ENCODE data around the gene NDEL1.

The NDEL1 gene

GRCh38 chr17:8401107-8401506 is 34.6 kb upstream of the NDEL1 start:
- Histone ChIP-seq H3K27ac (ENCODE audit: low read depth, low read length) (no peak overlapping the region), H3K79me2 (ENCODE audit: insufficient read depth, low read length) (no peaks in the 10 kb centered on the region), H3F3A (ENCODE audit: insufficient read depth) (no peaks in the 10 kb centered on the region)

GRCh38 chr17:8402921-8403536 is 32.7 kb upstream of the NDEL1 start:
- H3K27me3 ChIP-seq (ENCODE audit: low read length), result no peaks in the 10 kb centered on the region
- H3K4me3 ChIP-seq (ENCODE audit: insufficient read depth, low read length, poor library complexity, severe bottlenecking), result no peak overlapping the region
- H3F3A ChIP-seq (ENCODE audit: insufficient read depth), result no peaks in the 10 kb centered on the region
- H3K9me3 ChIP-seq (ENCODE audit: insufficient read depth, low read length), result no peaks in the 10 kb centered on the region
- H3K36me3 ChIP-seq (ENCODE audit: low read length), result no peaks in the 10 kb centered on the region
- H3K4me2 ChIP-seq (ENCODE audit: low read depth, low read length, poor library complexity, severe bottlenecking), result no peak overlapping the region
- no peak overlapping the region for H2AFZ ChIP-seq (ENCODE audit: low read depth, low read length, severe bottlenecking)
- no peaks in the 10 kb centered on the region for H3K9me2 ChIP-seq (replicated peaks; ENCODE audit: insufficient read depth, low read length)
- no peak overlapping the region for H3K27ac ChIP-seq (ENCODE audit: low read depth, low read length)
- H3K79me2 ChIP-seq (ENCODE audit: insufficient read depth, low read length), result no peaks in the 10 kb centered on the region
- TF ChIP-seq CTCF (IDR thresholded peaks at IDR 0.05; ENCODE audit: insufficient read depth, low read length, poor library complexity, severe bottlenecking), result no peak
- no peak for TF ChIP-seq EZH2phosphoT487 (conservative IDR thresholded peaks at IDR 0.05; ENCODE audit: low read length)
- H3K9ac ChIP-seq (ENCODE audit: low read length), result no peak overlapping the region
- H4K20me1 ChIP-seq (ENCODE audit: low read depth, low read length), result no peaks in the 10 kb centered on the region

More at GRCh38 chr17:8401107-8401506, 34.6 kb upstream of the NDEL1 start:
- no peaks in the 10 kb centered on the region for H3K9me2 ChIP-seq (replicated peaks; ENCODE audit: insufficient read depth, low read length)
- H3K4me2 ChIP-seq (ENCODE audit: low read depth, low read length, poor library complexity, severe bottlenecking), result no peak overlapping the region
- no peaks in the 10 kb centered on the region for H4K20me1 ChIP-seq (ENCODE audit: low read depth, low read length)
- no peaks in the 10 kb centered on the region for H3K36me3 ChIP-seq (ENCODE audit: low read length)
- no peak overlapping the region for H3K9ac ChIP-seq (ENCODE audit: low read length)
- no peak overlapping the region for H2AFZ ChIP-seq (ENCODE audit: low read depth, low read length, severe bottlenecking)
- no peaks in the 10 kb centered on the region for H3K27me3 ChIP-seq (ENCODE audit: low read length)
- no peaks in the 10 kb centered on the region for H3K9me3 ChIP-seq (ENCODE audit: insufficient read depth, low read length)
- no peak for TF ChIP-seq CTCF (IDR thresholded peaks at IDR 0.05; ENCODE audit: insufficient read depth, low read length, poor library complexity, severe bottlenecking)
- no peak for TF ChIP-seq EZH2phosphoT487 (conservative IDR thresholded peaks at IDR 0.05; ENCODE audit: low read length)
- H3K4me3 ChIP-seq (ENCODE audit: insufficient read depth, low read length, poor library complexity, severe bottlenecking), result no peak overlapping the region

- H2AFZ ChIP-seq (ENCODE audit: low read depth, low read length, severe bottlenecking), result no peak overlapping the region
These were observed 30.1 kb upstream of the NDEL1 start for GRCh38 chr17:8405499-8406016.

More at GRCh38 chr17:8405499-8406016, 30.1 kb upstream of the NDEL1 start:
- no peaks in the 10 kb centered on the region for H4K20me1 ChIP-seq (ENCODE audit: low read depth, low read length)
- H3K9ac ChIP-seq (ENCODE audit: low read length), result no peak overlapping the region
- no peaks in the 10 kb centered on the region for H3K27me3 ChIP-seq (ENCODE audit: low read length)
- no peaks in the 10 kb centered on the region for H3K36me3 ChIP-seq (ENCODE audit: low read length)
- H3K9me2 ChIP-seq (replicated peaks; ENCODE audit: insufficient read depth, low read length), result no peaks in the 10 kb centered on the region
- no peak for TF ChIP-seq EZH2phosphoT487 (conservative IDR thresholded peaks at IDR 0.05; ENCODE audit: low read length)
- TF ChIP-seq CTCF (IDR thresholded peaks at IDR 0.05; ENCODE audit: insufficient read depth, low read length, poor library complexity, severe bottlenecking), result no peak
- no peaks in the 10 kb centered on the region for H3K79me2 ChIP-seq (ENCODE audit: insufficient read depth, low read length)
- no peak overlapping the region for H3K4me3 ChIP-seq (ENCODE audit: insufficient read depth, low read length, poor library complexity, severe bottlenecking)
- no peak overlapping the region for H3K4me2 ChIP-seq (ENCODE audit: low read depth, low read length, poor library complexity, severe bottlenecking)
- H3K9me3 ChIP-seq (ENCODE audit: insufficient read depth, low read length), result no peaks in the 10 kb centered on the region
- H3F3A ChIP-seq (ENCODE audit: insufficient read depth), result no peaks in the 10 kb centered on the region
- H3K27ac ChIP-seq (ENCODE audit: low read depth, low read length), result no peak overlapping the region

Measured in SU-DHL-6 (cell line).